OCI-LY3 (cell line): ENCODE results near the gene LTA4H.

Experiments used
- EZH2phosphoT487 ChIP-seq: fragments of 200-600 bp; shearing (Covaris generic); IDR thresholded peaks from 2 replicates; pipeline ENCODE4 v1.6.1; 2018; ENCODE audit warnings: antibody characterized with exemption, mixed run types, low read depth
- TF ChIP-seq, protein P1 (sequence below): fragments of 200-600, 300-600 bp; sonication (generic); IDR thresholded peaks from 2 replicates; pipeline ENCODE4 v1.5.1; 2014; ENCODE audit warnings: antibody characterized with exemption, low read length, low read depth

DNA sequence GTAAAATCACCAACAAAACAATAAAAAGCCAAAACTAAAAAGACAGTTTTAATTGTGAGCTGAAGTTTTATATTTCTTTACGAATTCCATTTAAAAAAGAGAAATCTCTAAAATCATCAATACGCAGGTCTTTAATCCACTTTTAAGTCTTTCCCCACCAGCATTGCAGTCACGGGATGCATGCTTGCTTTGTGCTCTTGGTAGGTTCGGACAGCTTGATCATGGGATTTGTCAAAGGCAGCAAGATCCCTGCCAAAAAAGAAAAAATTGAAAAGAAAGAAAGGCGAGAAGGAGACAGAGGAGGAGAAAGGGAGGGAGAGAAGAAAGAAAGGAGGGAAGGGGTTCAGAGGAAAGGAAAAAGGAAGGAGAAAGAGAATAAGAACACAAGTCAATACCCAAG is 34.5 kb downstream of the LTA4H start:
- TF ChIP-seq, protein P1, sequence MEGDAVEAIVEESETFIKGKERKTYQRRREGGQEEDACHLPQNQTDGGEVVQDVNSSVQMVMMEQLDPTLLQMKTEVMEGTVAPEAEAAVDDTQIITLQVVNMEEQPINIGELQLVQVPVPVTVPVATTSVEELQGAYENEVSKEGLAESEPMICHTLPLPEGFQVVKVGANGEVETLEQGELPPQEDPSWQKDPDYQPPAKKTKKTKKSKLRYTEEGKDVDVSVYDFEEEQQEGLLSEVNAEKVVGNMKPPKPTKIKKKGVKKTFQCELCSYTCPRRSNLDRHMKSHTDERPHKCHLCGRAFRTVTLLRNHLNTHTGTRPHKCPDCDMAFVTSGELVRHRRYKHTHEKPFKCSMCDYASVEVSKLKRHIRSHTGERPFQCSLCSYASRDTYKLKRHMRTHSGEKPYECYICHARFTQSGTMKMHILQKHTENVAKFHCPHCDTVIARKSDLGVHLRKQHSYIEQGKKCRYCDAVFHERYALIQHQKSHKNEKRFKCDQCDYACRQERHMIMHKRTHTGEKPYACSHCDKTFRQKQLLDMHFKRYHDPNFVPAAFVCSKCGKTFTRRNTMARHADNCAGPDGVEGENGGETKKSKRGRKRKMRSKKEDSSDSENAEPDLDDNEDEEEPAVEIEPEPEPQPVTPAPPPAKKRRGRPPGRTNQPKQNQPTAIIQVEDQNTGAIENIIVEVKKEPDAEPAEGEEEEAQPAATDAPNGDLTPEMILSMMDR = no peak
- TF ChIP-seq EZH2phosphoT487 = no peak
